ENCODE results near the gene ZC3H12C.

DNA sequence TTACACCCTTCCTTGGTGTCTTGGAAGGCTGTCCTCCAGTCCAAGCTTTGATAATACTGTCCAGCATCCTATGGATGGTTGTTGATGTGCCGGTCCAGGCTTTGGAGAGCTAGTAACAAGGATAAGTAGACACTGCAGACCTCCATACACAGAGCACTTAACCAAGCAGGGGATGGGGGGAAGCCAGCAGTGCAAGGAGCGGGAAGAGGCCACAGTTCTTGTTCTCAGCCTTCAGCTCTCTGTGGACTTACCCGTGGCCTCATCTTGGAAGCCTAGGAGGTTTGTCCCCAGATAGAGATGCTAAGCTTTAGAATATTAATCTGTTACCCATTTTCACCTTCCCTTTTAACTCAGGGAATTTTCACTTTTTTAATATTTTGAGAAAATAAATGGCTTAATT lies 30.9 kb upstream of the ZC3H12C start:
- no peak for TF ChIP-seq POLR2A (IDR thresholded peaks at IDR 0.05; ENCODE audit: low read length)
- no peak for TF ChIP-seq GATA1 (IDR thresholded peaks at IDR 0.05; ENCODE audit: low read depth, low read length)

Data from erythroblast (primary cell).